Activated gamma-delta T cell treated with Interleukin-2 at 50 U/mL for 16 hours (primary cell): ENCODE results near the gene TTC33.
A peak's percentile ranks its signal among the peaks of the same experiment; 100 is the strongest.
"Not testable (repeated sequence)": the region's sequence is repeated elsewhere in the genome, so short reads cannot be mapped to it uniquely, and the experiment has no call there.

Source experiments
- DNase-seq: peaks from one replicate; pipeline ENCODE4 v3.0.0-alpha.2; 2020

The TTC33 gene, protein sequence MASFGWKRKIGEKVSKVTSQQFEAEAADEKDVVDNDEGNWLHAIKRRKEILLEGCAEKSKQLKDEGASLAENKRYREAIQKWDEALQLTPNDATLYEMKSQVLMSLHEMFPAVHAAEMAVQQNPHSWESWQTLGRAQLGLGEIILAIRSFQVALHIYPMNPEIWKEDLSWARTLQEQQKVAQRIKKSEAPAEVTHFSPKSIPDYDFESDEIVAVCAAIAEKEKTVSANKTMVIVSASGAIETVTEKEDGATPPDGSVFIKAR

DNA sequence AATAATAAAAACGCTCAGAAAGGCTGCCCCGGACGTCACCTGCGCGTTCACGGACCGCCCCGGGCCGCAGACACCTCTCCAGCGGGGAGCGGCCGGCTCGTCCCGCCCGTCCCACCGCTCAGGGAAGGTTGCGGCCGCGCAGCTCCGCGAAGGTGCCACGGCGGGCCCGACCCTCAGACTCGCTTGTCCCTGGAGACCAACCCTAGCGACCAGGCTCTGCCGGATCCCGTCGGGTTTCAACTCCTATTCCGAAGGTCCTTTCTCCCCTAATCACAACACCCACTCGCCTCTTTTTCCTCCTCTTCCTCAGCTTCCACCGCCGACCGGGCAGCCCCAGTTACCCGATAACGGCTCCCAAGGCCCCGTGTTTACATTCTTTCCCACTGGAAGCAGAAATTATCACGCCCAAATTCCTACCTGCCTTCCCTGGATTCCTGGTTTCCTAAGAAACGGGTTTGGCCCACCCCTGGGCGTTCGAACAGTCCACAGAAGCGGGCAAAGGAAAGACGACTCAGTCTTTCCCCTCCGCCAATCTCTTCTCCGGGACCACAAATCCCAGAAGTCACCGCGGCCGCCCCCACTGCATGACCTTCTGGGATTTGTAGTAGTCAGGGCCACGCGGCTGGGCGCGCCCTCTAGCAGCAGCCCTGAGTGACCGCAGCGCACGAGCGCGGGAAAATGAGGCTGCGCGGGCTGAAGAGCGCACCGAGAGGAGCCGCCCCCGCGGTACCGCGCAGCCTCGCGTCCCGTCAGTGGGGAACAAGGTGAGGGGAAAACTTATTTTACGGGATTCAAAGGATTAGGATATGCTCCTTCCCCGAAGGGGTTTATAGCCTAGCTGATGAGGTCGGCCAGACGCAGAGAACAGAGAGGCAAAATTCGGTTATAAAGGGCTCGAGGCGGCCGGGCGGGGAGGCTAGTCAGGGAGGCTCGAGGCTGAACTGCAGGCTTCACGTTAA is at the start of gene TTC33:
Gene TTC33, minus strand, starts transcription at position 555 of the 959 bp plus-strand sequence. CDS start 8,943 bp downstream, outside the sequence.
- DNase-seq, result peak; percentile 91

DNA sequence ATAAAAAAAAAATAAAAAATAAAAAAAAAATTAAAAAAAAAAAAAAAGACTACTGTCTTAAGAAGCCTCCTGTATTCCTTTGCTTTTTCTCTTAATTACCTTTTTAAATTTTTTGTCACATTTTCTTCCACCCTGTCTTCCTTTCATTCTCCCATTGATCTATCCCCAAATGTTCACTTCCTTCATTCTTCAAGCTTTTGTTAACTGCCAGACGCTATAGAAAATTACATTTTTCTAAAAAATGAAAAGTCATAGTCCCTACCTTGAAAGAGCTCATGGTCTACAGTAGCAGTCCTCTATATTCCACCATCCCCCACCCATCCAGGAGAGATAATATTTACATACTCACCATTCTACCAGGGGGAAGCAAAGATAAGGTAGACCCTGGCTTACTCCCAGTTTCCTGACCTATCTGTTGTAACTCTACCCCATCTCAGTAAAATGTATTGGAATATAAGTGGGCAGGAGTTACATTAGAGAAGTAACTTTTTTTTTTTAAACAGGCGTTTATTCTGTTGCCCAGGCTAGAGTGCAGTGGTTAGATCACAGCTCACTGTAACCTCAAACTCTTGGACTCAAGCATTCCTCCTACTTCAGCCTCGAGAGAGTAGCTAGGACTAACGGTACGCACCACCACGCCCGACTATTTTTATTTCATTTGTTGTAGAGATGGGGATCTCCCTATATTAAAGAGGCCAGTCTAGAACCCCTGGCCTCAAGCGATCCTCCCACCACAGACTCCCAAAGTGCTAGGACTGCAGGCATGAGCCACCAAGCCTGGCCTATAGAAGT is 46.2 kb upstream of the TTC33 start:
- no peak for DNase-seq

DNA sequence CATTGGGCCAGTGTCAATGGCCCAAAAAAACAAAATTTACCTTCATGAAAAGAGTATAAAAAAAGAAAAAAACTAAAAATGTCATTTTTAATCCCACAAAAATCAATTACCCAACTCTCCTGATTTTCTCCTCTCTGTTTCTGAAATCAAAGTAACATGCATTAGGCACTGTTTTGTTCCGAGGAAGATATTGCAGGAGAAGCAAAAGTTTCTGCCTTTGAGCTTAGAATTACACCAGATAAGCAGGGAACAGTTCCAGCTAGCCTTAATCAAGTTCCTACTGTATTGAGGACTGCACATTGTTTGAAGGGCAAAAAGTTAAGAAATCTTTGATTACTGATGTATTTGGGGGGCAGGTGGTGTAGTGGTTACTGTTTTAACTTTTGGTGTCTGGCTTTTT is 43.5 kb upstream of the TTC33 start:
- DNase-seq, result no peak

DNA sequence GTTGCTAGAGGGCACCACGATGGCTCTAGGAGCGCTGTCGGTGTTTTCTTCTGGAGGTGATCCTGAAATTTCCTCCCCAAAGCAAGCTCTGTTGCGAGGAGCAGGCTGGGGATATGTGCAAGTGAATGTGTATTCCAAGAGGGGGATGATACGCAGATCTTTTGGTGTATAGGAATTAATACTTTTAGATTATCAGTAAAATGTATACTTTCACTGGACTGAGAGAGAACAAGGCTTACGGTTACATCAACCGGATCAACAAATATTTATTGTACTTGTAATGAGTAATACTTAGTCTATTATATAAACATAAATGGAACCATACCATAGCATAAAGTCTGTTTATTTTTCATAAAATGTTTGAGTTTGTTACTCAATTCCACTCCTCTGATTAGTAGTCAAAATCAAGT is 43.0 kb upstream of the TTC33 start:
- no peak for DNase-seq

DNA sequence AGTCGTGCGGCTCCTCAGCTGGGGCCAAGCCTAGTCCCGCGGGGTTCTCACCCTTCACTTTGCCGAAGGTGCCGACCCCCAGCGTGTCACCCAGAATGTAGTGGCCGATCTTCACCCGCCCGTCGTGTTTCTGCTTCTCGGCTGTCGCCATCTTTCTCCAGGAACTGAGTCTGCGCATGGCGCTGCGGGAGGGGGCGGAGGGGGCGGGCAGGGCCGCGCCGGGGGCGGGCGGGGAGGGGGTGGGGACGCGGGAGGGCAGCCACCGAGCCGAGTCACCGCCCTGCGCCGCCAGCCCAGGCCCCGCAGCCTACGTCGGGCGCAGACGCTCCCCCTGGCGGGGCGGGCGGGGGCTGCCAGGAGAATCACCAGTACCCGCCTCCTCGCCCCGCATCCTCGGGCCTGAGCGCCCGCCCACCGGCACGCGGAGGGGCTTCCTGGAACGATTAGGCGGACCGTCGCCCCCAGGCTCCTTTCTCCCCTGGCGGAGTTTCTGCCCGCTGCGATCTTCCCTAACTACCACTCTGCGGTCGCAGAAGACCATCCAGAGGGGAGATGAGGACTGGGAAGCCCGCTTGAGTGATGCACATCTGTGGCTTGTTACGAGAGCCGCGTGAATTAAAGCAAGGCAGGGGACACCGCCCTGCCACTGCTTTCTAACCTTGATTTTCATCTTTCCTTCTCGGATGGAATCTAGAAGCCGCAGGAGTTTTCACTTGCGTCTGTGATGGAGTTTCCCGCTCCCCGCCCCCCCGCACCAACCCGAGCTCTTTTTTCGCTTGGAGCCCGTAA is 42.4 kb upstream of the TTC33 start, which contains the start of gene PRKAA1:
Gene PRKAA1, minus strand, starts transcription at position 363 of the 789 bp plus-strand sequence. Its CDS starts 185 bp downstream, at position 178.
- peak; percentile 90 for DNase-seq

DNA sequence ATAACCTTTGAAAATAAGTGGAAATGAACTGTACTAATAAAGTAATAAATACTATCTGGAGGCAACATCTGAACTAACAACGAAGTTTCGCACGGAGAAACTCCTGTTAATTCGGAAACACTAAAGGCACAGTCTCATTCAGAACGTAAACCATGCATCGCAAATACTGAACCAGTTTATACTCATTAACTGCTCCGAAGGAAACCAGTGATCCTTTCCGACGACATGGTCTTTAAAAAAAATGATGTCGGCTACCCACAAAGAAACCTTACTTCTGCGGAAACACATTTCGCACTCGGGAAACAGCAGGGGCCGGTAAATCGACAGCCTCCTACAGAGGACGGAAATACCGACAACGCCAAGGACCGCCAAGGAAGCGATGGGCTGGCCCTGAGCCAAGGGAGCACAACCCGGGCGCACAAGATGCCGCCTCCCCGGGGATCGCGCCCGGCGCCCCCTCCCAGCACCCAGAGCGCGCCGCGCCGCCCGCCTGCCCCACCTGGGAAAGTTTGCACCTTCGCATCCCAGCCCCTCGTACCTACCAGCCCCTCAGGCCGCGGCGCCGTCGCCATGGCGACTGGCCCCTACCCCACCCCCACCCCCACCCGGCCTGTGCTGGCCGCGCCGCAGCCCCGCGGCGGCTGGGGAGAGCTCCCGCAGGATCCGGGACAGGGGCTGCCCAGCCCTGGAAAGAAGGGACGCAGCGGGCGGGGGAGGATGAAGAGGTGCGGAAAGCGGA is 41.7 kb upstream of the TTC33 start:
- peak; percentile 67 for DNase-seq

DNA sequence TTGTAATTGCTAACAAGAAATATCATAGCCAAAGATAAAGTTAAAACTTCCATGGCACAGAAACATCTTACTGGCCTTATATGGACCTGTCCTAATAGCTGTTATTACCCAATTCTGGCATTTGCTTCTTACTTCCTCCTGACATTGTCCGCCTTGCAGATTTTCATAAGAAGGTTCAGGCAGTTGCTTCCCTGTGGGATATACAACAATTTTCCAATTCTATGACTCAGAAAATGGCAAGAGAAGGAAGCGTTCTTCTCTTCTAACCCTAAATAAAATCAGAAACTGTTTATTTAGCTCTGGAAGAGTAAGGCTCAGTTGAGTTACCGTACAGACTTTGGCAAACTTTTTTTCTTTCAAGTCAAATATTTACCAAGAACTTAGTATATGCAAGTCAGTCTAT is 40.7 kb upstream of the TTC33 start:
- DNase-seq, result no peak

DNA sequence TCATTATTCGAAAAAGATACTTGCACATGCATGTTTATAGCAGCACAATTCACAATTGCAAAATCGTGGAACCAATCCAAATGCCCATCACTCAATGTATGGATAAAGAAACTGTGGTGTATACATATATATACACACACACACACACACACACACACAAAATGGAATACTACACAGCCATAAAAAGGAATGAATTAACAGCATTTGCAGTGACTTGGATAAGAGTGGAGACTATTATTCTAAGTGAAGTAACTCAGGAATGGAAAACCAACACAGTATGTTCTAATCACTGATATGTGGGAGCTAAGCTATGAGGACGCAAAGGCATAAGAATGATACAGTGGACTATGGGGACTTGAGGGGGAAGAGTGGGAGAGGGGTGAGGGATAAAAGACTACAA is 39.1 kb upstream of the TTC33 start:
- DNase-seq, result not testable (repeated sequence)

DNA sequence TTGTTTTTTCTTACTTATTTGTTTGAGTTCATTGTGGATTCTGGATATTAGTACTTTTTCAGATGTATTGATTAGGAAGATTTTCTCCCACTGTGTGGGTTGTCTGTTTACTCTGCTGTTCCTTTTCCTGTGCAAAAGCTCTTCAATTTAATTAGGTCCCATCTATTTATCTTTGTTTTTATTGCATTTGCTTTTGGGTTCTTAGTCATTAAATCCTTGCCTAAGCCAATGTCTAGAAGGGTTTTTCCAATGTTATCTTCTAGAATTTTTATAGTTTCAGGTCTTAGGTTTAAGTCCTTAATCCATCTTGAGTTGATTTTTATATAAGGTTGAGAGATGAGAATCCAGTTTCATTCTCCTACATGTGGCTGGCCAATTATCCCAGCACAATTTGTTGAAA is 38.6 kb upstream of the TTC33 start:
- not testable (repeated sequence) for DNase-seq

DNA sequence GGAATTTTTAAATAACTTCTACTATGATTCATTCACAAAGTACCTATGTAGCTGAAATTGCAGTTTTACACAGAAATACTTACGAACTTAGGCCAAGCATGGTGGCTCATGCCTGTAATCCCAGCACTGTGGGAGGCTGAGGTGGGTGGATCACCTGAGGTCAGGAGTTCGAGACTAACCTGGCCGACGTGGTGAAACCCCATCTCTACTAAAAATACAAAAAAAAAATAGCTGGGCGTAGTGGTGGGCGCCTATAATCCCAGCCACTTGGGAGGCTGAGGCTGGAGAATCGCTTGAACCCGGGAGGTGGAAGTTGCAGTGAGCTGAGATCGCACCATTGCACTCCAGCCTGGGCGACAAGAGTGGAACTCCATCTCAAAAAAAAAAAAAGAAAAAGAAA is 36.9 kb upstream of the TTC33 start:
- DNase-seq, result not testable (repeated sequence)

DNA sequence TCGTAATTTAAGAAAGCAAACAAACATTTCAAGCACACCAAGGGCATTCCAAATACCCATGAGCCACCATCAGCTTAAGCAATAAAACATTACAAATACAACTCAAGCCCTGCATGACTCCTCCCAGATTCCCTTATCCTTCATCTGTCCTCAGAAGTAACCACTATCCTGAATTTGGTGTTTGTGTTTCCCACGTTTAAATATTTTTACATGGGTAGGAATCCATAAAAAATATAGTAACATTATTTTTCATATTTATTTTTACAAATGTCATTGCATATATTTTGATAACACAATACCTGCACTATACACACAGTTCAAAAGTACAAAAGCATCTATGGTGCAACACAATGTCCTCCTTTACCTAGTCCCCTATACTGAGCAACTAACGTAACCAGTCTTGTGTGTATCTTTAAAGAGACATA is 36.0 kb upstream of the TTC33 start:
- DNase-seq, result no peak

DNA sequence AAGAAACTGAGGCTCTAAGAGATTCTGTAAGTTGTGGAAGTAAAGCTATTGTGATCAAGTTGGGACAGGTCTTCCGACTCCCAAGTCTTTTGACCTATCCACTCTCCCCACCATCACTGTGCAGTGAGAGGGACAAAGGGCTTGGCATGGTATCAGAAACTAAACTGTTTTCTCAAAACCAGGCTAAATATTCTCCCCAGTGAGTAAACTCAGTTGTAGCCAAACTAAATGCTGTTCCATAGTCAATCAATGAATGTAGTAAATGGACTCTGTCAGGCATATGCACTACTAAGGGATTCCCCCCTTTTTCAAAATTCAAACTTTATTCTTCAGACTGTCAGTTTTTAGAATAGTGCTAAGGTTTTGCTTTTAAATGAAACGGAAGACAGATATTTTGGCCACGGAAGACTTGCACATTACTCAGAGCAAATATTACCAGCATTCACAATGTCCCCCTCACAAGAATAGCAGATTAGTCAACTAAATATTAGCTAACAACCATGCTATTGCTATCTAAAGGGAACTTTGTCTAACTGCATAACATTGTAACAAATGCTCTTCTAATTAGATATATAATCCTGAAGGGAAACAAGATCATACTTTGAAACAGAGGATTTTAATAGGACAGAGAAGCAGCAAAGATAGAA is 35.3 kb upstream of the TTC33 start:
- DNase-seq, result no peak

DNA sequence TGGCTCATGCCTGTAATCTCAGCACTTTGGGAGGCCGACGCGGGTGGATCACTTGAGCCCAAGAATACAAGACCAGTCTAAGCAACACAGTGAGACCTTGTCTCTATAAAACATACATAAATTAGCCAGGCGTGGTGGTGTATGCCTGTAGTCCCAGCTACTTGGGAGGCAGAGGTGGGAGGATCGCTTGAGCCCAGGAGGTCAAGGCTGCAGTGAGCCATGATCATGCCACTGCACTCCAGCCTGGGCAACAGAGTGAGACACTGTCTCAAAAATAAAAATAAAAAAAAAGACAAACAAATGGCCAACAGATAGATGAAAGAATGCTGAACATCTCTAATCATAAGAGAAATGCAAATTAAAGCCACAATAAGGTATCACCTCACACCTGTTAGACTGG is 33.2 kb upstream of the TTC33 start:
- DNase-seq, result not testable (repeated sequence)

DNA sequence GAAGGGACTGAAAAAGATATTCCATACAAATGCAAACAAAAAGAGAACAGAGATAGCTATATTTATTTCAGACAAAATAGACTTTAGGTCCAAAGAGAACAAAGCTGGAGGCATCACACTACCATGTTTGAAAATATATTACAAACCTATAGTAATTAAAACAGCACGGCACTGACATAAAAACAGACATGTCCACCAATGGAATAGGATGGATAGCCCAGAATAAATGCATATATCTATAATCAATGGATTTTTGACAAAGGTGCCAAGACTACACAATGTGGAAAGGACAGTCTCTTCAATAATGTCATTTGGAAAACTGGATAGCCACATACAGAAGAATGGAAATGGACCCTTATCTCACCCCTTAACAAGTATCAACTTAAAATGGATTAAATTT is 32.2 kb upstream of the TTC33 start:
- no peak for DNase-seq

DNA sequence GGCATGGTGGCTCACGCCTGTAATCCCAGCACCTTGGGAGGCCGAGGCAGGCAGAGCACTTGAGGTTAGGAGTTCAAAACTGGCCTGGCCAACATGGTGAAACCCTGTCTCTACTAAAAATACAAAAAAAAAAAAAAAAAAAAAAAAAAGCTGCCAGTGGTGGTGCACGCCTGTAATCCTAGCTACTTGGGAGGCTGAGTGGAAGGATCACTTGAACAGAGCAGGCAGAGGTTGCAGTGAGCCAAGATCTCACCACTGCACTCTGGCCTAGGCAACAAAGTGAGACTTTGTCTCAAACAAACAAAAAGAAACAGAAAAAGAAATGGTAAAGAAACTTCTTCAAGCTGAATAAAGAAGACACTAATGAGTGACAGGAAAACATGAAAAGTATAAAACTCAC is 30.9 kb upstream of the TTC33 start:
- not testable (repeated sequence) for DNase-seq

DNA sequence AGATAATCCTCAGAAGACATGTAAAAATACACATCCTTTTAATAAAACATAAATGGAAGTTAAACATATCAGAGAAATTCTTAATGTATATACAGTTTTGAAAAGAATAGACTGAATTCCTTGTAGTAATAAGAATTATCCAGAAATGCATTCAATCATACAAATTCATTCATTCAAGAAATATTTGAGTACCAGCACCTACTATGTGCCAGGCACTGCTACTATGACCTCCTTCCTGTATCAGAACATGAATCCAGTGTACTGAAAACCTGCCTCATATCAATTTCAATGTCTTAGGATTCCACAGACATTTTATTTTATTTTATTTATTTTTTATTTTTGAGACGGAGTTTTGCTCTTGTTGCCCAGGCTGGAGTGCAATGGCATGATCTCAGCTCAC is 29.2 kb upstream of the TTC33 start:
- DNase-seq, result no peak

DNA sequence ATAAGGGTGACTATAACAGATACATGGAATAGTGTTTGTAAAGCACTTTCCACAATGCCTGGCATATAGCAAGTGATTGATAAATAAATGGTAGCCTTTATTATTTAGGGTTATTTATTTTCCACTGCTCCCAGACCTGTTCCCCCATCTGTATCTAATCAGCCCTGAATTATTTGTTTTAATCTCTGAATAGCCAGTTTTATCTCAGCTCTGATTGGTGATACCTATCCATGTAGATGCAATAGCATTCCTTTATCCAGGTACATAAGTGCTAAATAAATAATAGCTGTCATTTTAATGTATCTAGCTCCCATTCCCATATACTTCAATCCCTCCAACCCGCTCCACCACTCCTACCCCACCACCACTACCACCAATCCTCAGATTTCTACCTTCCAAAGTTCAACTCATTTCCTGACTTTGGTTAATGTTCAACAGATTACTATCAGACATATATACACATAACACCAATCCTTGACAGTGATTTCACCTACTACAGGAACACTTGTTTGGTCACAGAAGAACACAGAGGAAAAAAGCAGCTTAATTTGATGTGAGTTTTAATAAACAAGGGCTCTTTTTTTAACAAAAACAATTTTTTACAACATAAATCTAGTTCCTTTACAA is 28.4 kb upstream of the TTC33 start:
- DNase-seq, result no peak

DNA sequence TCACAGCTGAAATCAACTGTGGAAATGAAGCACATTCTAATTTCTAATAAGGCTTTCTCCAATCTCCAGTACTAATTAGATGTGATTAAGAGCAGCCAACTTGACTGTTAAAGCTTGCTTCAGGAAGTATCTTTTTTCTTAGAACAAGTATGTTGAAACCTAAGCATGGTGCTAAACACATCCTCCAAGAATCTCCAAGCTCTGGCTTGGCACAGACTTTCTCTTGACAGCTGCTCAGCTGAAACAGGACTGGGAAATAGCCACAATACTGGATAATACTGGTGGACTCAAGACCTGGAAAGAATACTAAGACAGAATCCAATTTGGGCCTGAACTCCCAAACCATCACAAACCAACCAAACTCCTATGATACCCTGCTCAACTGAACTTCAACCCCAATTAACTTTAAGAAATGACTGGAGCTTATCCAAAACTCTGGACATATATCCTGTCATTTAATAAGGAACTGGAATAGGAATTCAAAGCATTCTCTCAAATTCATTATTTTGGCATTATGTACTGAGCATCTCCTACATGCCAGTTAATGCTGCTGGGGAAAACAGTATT is 26.2 kb upstream of the TTC33 start:
- DNase-seq, result no peak

DNA sequence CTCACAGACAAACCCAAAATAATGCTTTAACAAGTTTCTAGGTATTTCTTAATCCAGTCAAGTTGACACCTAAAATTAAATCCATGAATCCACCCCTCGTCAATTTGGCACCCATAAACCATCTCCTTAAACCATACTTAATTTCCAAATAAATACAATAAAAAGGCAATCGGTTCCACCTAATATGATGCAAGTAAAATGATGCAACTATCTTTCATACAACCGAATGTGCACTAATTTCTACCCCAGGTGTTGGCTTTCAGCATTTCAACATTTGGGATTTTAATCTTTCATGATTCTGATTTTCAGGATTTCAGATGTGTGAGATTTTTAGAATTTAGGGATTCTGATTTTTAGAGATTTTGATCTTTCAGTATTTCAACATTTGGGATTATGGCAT is 25.1 kb upstream of the TTC33 start:
- no peak for DNase-seq

DNA sequence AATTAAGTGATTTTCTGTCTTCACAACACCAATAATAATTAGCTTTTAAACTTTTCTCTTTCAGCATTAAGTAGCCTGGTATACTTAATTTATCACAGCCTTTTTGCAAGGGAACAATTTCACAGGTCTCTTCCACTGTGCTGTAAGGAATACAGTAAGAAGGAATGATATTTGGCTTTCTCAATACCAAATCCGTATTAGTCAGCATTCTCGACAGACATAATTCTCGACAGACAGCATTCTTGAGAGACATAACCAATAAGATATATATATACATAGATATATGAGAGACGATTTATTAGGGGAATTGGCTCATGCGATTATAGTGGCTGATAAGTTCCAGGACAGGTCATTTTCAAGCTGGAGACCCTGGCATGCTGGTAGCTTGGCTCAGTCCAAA is 24.4 kb upstream of the TTC33 start:
- DNase-seq, result no peak
